ENCODE results near the gene CCNJL.

- no peak for TF ChIP-seq CTCF (IDR thresholded peaks at IDR 0.05)
- no peak for TF ChIP-seq POLR2A (IDR thresholded peaks at IDR 0.05)
These were observed 60.8 kb downstream of the CCNJL start for GRCh38 chr5:160251406-160252155.

All from body of pancreas (tissue), 4 donors.